ENCODE measurements around the gene SASH3.

SASH3 gene

DNA sequence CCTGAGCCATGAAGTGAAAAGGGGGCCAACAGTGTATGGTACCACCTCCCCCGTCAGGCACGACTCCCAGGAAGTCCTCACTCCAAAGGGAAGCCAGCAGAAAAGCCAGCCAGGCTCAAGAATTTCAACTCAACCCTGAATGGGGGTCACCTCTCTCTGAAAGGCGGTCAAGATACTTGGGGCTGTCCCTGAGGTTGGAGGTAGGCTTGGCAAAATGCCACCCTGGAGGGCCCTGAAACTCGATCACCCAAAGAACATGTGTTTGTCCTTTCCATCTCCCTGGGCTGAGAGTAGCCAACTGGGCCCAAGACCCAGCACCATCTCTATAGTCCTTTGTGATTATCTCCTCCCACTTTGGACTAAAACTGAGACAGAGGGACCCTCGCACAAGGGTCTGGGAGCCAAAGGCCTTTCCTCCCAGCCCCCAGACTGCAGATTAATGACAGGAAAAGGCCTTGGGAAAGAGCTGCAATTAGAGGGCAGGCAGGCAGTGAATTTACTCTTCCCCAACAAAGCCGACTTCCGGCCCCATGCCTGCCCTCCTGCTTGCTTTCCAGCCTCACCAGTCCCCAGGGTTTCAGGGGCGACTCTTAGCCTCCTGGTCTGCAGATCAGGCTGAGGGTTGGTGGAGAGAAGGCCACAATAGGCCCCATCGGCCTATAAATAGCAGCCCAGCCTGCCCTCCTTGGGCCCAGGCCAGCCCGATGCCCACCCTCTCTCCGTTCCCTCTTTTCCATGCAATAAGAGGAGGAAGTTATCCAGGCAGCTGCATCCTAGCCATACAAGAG, 5.6 kb downstream of the SASH3 start:
- no peak for FAIRE-seq

DNA sequence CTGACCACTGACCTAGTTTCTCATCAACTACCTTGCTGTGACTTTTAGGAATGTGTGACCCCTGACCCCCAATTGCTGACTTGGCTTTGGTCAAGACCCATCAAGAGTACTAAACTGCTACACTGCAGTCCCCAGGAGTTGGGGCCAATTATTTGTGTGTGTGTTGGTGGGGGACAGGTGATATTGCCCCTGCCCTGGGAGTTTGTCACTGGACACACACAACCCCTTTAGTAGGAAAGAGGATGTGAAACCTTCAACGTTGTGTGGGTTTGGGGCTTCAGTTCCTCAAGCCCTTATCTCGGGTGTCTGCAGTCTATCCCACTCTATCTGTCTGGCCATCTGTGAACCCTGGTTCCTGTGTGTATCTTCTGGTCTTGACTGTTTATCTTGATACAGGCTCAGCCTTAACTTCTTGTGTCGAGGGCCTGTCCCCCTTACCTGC, 6.5 kb downstream of the SASH3 start:
- no peak for FAIRE-seq

DNA sequence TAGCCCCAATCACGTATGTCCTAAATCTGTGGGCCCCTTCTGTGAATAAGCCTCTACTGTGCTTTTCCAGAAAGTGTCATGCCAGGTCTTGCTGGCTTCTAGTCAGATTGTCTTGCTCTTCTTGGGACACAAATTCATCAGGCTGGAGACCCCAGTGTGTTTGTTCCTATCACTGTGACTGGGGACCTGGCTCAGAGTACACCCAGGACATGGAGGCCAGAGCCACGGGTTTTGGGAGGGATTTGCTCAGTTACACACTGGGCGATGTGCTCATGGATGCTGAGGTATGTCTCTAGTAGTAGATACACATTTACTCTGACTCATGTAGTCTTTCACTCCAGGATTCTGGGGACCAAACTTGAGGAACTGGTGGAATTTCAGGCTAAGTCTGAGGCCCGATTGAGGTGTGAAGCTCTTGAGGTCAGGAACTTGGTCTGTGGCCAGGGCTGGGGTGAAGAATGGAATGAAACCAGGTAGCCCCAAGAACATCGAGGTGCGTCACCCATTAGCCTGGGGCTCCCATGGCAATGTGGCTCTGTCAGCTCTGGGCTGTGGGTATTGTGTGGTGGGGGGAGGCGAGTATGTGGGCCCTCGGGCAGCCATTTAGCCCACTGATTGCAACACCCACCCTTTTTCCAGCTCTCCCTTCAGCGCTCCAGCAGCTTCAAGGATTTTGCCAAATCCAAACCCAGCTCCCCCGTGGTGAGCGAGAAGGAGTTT, 7.7 kb downstream of the SASH3 start:
- FAIRE-seq = no peak

DNA sequence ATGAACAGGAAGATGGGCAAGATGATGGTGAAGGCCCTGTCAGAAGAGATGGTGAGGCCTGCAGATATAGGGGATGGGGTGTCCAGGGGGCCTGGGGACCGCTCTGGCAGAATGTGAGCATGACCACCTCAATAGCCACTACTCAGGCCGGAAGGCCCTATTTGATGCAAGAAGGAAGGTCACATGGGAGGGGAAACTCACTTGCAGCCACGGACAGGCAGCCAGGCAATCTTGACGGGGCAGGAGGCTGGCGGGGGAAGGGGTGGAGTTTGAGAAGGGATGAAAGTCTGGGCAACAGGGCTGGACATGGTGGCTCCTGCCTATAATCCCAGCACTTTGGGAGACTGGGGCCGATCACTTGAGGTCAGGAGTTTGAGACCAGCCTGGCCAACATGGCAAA, 8.8 kb downstream of the SASH3 start:
- FAIRE-seq = no peak

DNA sequence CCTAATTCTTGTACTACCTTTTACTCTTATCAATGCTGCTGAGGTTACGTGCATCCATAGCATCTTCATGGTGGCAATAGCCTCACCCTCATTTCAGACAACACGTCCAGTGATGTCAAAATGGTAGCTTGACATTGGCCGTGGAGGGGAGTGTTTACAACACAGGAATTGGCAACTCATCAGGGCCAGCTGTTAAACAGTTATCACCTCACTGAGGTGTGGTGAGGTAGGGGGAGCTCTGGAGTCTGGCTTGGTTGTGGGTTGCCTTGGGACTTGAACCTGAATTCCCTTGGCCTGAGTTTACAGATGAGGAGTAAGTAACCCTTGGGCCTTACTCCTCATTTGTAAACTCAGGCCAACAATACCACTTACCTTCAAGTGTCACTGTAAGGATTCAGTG, 10.4 kb downstream of the SASH3 start:
- FAIRE-seq = no peak

DNA sequence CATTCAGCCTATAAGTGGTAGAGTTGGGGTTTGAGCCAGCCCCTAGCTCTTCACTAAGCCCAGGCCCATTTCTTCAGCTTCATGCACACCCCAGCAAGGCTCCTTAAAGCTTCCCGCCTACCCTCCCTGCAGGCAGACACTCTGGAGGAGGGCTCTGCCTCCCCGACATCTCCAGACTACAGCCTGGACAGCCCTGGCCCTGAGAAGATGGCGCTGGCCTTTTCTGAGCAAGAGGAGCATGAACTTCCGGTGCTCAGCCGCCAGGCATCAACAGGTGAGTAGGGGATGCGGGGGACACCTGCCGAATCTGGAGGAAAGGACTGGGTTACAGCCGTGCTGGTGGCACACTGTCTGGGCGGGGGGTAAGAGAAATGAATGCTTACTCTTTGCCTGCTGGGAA, 11.1 kb downstream of the SASH3 start:
- FAIRE-seq = no peak

DNA sequence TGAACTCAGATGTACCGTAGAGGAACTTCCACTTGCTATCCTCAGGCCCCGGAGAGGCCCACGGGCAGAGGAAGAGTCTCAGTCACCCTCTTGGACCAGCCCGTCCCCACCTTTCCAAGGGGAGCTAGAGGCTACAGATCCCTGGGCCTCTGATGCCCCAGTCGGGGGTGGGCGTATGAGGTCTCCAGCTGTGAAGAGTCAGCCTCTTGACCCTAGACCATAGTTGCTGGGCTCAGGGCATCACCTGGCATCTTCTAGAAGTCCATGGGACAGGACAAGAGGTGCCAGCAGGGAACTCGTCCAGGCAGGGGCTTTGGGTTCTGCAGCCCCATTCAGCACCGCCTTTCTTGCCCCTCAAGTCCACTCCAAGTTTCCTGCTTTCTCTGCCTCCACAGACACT, 11.6 kb downstream of the SASH3 start:
- FAIRE-seq = no peak

DNA sequence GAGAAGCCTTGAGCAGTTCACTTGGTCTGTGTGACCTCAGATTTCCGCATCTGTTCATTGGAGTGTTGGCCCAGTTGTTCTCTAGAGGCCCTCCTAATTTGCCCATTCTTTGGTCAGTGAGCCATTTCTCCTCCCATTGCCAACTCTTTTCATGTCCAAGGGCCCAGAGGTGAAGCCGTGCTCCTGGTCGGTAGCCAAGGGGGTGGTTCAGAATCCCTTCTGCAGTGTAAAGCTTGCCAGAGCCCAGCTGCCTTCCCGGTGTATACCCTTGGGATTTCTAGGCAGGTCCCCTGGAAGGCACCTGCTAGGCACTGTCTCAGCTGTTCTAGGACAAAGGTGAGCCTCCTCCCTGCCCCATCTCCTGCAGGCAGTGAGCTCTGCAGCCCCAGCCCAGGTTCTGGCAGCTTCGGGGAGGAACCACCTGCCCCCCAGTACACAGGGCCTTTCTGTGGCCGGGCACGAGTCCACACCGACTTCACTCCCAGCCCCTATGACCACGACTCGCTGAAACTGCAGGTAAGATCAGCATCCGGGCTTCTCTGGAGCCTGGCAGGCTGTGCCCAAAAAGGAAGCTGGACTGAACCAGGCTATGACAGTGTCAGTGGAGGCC, 12.3 kb downstream of the SASH3 start:
- FAIRE-seq = no peak

DNA sequence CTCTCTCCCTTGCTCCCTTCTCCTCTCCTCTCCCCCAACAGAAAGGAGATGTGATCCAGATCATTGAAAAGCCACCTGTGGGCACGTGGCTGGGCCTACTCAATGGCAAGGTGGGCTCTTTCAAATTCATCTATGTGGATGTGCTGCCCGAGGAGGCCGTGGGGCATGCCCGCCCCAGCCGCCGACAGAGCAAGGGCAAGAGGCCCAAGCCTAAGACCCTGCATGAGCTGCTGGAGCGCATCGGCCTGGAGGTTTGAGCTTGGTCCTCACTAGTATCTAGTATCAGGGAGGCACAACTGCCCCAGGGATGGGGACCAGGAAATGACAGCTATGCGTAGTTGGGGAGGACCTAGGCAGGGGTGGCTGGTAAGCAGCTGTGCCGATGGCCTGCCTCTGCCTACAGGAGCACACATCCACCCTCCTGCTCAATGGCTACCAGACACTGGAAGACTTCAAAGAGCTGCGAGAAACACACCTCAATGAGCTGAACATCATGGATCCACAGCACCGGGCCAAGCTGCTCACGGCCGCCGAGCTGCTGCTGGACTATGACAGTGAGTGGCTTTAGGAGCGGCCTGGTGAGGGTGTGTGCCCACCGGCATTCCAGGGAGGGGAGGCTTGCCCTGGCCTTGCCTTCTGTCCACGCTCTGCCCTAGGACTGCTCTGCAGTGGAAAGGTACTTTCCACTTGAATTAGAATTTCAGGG, 13.0 kb downstream of the SASH3 start:
- no peak for FAIRE-seq

DNA sequence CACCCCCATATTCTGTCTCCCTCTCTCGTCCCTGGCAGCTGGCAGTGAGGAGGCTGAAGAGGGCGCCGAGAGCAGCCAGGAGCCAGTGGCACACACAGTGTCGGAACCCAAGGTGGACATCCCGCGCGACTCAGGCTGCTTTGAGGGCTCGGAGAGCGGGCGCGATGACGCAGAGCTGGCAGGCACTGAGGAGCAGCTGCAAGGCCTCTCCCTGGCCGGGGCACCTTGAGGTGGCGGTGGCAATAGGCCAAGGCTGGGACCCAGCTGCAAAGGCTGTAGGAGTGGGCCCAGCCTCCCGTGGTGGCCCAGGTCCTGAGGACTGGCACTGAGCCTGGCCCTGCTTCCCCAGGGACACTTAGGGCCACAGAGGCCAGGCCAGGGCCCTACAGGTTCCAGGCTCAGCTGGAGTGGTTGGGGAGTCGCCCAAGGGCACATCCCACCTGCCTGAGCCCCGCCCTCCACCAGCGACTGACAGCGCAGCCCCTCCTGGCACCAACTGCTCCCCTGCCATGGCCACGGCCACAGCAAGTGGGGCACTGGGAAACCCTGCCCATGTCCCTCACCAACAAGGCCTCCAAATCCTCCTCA, 13.9 kb downstream of the SASH3 start:
- FAIRE-seq = no peak

DNA sequence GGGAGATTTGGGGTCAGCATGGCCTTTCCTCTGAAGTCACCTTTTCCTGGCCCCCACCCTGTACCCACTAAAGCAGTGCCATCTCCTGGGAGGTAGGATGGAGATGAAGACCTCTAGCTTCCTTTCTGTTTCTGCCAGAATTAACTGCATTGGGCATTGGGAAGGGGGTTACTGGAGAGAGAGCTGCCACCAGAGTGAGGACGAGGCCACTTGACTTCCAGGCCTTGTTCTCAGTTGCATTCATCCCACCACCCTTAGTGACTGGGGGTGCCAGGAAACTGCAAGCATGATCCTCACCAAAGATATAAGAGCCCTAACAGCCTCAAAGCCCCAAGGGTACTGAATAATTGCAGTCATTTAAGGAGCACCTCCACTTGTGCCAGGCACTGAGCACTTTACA, 15.8 kb downstream of the SASH3 start:
- no peak for FAIRE-seq

DNA sequence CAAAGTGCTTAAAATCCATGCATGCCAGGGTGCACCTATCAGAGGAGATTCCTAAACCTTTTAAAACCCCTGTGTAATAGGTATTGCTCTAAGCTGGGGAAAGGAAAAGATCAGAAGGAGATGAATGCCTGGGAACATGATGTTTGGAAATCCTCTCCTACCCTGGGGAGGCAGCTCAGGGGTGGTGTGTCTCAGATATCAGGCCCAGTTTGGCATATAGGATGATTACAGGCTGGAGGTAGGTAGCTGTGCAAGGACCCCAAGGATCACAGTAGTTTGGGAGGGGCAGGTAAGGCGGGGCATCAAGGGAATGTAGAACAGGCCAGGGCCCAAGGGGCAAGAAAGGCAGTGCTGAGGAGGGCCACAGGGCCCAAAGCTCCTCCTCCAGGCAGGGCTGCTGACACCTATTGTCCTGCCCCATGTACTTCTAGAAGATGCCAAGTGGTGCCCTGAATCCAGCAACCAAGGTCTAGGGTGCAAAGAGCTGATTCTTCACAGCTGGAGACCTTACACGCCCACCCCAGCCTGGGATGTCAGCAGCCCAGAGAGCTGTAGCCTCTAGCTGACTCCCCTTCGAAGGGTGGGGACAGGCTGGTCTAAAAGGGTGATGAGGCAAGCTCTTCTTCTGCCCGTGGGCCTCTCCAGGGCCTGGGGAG, 17.6 kb downstream of the SASH3 start:
- no peak for FAIRE-seq

DNA sequence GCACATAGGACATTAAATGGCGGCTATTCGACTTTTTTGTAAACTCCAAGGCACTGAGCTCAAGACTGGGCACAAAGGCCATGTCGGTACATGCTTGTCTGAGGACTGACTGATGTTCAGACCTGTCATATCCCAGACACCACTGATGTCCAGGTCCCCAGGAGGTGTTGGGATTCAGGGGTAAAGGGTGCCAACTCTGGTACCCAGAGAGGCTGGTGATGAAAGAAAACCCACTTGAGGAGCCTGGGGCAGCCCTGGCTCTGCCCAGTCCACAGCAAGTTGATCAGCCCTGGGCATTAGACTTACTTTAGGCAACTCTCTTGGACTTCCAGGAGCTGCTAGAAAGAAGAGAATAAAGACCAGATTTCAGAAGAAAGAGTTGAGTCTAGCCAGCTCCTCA, 18.7 kb downstream of the SASH3 start:
- no peak for FAIRE-seq

DNA sequence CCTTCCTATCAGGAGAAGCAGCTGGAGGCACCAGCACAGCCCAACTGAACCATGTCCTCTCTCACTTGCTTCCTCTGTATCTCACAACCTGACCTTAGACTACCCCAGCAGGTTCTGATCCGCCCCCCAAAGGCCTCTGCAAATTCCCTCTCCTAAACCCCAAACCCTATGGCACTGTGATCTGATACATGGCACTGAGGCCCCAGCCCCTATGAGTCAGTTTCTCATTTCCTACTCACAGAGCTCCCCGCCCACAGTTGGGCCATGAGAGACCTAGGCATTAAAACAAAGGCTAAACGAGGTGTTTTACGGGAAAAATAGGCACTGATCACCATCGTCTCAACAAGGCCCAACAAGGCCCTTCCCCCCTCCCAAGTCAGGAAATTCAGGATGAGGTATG, 19.1 kb downstream of the SASH3 start:
- no peak for FAIRE-seq

DNA sequence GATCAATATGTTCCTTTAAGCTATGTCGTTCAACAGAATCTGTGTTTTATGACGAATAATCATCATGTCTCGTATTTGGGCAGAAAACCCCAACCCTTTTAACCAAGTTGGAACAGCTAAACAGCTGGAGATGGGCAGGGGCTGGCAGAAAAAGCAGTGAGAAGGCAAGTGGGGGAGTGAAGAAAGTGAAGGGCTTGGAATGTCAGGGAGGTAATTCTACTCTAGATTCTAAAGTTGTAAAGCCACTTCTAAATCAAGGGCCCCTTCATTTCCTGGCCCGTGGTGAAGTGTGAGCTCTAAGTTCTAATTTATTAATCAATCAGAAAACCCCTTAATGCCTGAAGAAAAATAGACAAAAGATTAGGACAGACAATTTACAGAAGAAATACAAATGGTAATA, 20.4 kb downstream of the SASH3 start:
- no peak for FAIRE-seq

DNA sequence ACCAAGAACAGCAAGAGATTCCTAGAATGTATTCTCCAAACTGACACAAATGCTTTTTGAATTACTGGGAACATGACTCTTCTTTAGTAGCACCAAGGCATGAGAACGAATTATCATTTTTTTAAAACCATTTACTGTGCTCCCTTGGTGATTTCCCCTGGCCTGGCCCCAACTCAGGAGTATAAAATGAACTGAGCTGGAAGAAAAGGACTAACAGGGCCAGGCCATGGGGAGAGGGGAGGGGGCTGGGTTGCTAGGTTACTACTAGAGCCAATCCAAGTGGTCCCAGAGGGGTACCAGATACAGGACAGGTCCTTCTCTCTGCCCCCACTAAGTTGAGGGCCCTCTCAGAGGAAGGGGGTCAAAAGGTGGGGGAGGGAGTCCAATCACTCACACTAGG, 23.1 kb downstream of the SASH3 start:
- no peak for FAIRE-seq

DNA sequence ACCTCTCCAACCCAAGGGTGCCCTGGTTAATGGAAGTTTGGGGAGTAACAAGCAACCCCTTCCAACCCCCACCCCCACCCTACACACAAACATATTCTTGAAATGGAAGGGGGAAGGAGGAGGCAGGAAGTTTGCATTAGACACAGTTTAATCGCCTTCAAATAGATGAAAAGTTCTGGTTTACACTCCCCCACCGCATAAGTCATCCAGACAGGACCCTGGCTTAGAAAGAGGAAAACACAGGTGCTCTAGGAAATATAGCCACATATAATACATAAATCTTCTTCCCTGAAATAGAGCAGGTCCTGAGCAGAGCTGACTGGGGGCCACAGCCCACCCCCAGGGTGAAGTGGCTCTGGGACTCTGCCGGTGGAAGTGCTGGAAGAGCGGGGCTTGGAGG, 25.1 kb downstream of the SASH3 start:
- no peak for FAIRE-seq

DNA sequence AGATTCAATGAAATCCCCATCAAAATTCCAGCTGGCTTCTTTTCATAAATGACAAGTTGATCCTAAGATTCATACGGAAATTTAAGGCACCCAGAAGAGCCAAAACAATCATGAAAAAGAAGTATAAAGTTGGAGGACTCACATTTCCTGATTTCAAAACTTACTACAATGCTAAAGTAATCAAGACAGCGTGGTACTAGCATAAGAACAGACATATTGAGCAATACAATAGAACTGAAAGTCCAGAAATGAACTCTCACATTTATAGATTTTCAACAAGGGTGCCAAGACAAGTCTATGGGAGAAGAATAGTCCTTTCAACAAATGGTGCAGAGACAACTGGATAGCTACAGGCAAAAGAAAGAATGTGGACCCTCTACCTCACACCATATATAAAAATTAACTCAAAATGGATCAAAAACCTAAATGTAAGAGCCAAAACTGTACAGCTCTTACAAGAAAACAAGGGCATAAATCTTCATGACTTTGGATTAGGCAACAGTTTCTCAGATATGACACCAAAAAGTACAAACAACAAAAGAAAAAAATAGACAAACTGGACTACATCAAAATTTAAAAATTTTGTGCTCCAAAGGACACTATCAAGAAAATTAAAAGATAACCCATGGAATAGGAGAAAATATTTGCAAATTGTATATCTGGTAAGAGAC, 28.5 kb downstream of the SASH3 start:
- no peak for FAIRE-seq

DNA sequence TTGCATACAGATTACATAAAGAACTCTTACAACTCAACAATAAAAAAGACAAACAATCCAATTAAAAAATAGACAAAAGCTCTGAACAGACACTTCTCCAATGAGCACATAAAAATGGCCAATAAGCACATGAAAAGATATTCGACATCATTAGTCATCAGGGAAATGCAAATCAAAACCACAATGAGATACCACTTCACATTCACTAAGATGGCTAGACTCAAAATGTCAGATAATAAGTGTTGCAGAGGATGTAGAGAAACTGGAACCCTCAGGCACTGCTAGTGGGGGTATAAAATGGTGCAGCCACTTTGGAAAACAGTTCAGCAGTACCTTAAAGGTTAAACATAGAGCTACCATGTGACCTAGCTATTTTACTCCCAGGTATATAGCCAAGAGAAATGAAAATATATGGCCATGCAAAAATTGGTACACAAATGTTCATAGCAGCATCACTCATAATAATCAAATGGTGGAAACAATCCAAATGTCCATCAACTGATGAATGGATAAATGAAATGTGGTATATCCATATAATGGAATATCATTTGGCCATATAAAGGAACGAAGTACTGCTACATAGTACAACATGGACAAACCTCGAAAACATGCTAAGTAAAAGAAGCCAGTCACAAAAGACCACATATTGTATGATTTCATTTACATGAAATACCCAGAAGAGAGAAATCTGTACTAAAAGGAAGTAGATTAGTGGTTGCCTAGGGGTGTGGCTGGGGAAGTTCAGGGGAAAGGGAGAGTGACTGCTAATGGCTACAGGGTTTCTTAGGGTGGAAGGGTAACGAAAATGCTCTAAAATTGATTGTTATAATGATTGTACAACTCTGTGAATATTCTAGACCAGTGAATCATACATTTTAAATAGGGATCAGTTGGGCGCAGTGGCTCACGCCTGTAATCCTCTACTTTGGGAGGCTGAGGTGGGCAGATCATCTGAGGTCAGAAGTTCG, 29.4 kb downstream of the SASH3 start:
- no peak for FAIRE-seq

DNA sequence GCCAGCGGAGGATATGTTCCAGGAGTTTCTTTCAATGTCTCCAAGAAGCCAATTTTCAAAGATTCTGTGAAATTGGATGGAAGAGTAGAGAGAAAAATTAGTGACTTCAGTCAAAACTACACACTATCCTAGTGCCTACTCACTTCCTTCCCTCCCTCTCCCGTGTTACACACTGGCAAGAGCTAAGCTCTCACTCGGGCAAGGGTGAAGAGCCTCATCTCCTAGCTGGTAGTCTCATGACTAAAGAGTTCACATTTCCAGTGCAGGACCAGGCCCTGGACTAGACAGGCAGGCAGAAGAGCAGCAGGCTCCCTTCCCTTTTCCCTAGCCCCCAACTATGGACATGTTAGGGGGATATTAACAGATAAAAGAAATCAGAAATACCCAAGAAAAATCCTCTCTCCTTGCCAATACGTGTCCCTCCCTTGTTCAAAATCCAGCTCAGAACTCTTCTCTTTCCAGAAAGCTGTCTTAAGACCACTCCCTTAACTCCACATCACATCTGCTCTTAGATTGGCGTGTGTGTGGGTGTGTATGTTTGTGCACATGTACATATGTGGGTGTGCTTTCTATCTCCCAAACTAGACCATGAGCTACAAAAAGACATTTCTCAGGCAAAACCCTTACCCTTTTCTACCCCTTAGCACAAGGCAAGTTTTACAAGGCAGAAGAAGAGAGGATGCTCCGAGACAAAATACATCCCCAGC, 34.1 kb downstream of the SASH3 start:
- no peak for FAIRE-seq

Measured in TTC549 (cell line).